Gastrocnemius medialis (tissue), 4 donors: Measurements from ENCODE around the gene DNAJB11.

ENCODE experiments used
- CTCF ChIP-seq, 5 experiments: fragments of 450-650 bp in 3 of 5; fragments of 200-600 bp in 2 of 5; sonication (generic) in 2 of 5; IDR thresholded peaks in 4 of 5; conservative IDR thresholded peaks in 1 of 5; 1 replicate in 4 of 5; 2 replicates in 1 of 5; pipeline ENCODE4 v1.5.1; 2016 to 2019; ENCODE audit warnings: antibody characterized with exemption in 5 of 5, mild to moderate bottlenecking in 3 of 5, moderate library complexity in 3 of 5
- POLR2A ChIP-seq, 2 donors: fragments of 450-650 bp; IDR thresholded peaks; one replicate each; pipeline ENCODE4 v1.6.1; 2017; ENCODE audit warnings: antibody characterized with exemption in 2 of 2, mild to moderate bottlenecking in 2 of 2, moderate library complexity in 2 of 2

- TF ChIP-seq POLR2A (IDR thresholded peaks at IDR 0.05) = no peak
- no peak for TF ChIP-seq CTCF (IDR thresholded peaks at IDR 0.05 in 4 of 5, conservative IDR thresholded peaks at IDR 0.05 in 1 of 5)
Observed at GRCh38 chr3:186540835-186541226, 29.7 kb upstream of the DNAJB11 start.
